ENCODE data around the gene CITED4.

CITED4 gene

DNA sequence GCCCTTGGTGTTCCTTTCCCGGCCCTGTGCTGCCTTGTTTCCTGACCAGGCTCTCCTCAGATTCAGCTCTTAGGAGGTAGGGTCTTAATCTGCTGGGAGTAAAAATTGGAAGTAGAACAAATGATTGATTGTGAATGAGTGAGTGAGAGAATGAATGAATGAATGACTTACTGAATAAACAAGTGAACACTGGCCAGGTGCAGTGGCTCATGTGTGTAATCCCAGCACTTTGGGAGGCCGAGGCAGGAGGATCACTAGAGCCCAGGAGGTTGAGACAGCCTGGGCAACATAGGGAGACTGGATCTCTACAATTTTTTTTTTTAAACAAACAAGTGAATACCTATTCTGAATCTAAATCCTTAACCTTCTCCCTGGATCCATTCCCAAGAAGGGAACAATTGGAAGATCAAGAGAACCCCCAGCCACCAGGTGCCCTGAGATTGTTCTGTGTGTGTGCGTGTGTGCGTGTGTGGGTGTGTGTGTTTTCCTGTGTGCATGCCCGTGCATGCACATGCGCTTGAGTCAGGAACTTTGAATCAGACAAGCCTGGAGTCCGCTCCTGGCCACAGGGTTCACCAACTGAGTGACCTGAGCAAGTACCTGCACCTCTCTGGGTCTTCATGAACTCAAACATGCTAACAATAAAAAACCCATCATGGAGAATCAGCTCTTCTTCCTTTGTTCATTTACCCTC, 24.3 kb upstream of the CITED4 start:
- no peak for DNase-seq (ENCODE audit: low spot score)

GRCh38 chr1:40884055-40884795, 22.1 kb upstream of the CITED4 start:
- DNase-seq (ENCODE audit: low spot score): no peak

DNA sequence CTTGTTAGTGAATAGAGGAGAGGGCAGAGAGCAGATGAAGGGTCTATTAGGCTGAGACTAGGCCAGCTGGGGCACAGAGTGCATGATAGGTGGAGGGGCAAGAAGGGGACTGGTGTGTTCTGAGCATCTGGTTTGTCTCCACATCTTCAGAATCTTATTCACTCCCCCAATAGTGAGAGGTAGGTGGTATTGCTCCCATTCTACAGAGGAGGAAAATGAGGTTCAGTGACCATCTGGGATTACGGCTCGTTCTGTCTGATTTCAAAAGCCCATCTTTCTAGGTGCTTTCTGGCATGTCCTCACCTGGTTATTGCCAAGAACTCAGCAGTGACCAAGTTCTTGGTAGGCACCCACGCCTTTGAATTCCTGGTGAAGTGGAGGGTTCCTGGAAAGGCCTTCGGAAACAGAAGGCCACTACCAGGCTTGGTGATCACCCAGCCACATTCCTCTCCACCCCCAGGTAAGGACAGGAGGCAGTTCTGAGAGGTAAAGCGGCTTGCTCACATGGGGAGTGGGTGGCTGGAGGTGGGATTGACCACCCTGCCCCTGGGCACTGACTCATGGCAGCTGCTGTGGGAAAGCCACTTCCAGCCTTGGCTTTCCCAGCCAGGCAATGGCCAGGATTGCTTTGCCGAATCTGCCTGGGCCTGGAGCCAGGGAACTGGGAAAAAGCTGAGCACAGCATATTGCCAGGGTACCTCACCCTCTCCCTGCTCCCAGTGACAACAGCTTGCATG, 18.8 kb upstream of the CITED4 start:
- DNase-seq (ENCODE audit: low spot score): no peak

DNA sequence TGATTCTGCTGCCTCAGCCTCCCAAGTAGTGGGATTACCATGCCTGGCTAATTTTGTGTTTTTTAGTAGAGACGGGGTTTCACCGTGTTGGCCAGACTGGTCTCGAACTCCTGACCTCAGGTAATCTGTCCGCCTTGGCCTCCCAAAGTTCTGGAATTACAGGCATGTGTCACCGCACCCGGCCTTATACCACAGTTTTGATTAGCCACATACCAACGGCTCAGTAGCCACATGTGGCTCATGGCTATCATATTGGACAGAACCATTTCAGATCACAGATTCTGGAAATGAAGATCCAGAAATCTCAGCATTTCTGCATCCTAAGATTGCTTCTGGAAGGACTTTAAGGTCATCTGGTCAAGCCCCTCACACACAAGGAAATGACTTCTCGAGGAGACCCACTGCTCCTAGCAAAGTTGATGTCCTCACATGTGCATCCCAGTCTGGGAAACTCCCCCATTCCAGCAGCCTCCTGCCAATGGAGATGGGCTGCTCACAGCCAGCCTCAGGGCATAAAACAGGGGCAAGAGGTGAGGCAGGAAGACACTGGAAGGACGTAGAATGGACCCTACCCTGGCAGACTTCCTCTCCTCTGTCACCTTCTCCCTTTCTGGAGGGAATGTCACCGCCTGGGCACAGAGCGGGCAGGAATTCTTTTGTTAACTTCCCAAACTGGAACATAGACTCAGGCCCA, 17.5 kb upstream of the CITED4 start:
- no peak for DNase-seq (ENCODE audit: low spot score)

DNA sequence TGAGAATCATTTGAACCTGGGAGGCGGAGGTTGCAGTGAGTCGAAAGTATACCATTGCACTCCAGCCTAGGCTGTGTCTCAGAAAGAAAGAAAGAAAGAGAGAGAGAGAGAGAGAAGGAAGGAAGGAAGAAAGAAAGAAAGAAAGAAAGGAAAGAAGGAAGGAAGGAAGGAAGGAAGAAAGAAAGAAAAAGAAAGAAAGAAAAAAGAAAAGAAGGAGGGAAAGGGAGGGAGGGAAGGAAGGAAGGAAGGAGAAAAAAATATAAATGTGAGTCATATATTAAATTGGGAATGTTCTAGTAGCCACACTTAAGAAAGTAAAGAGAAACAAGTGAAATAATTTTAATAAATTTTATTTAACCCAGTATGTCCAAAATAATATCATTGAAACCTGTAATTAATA, 16.7 kb upstream of the CITED4 start:
- DNase-seq (ENCODE audit: low spot score): no peak

- peak; percentile 18 for DNase-seq (ENCODE audit: low spot score)
These were observed 15.5 kb upstream of the CITED4 start for GRCh38 chr1:40877698-40878097.

GRCh38 chr1:40876891-40877290, 14.7 kb upstream of the CITED4 start:
- no peak for DNase-seq (ENCODE audit: low spot score)

DNA sequence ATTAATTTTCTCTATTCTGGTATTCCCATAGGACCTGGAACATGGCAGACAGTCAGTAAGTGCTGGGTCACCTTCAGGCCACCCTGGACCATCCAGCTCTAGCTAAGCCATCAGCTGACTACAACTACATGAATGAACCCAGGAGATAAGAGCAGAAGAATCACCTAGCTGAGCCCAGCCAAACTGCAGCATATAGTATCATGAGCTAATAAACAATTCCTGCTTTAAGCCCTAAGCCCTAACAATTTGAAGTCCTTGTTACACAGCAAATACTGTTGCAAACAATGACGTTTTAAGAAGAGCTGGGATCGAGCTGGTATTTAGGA, 14.2 kb upstream of the CITED4 start:
- no peak for DNase-seq (ENCODE audit: low spot score)

DNA sequence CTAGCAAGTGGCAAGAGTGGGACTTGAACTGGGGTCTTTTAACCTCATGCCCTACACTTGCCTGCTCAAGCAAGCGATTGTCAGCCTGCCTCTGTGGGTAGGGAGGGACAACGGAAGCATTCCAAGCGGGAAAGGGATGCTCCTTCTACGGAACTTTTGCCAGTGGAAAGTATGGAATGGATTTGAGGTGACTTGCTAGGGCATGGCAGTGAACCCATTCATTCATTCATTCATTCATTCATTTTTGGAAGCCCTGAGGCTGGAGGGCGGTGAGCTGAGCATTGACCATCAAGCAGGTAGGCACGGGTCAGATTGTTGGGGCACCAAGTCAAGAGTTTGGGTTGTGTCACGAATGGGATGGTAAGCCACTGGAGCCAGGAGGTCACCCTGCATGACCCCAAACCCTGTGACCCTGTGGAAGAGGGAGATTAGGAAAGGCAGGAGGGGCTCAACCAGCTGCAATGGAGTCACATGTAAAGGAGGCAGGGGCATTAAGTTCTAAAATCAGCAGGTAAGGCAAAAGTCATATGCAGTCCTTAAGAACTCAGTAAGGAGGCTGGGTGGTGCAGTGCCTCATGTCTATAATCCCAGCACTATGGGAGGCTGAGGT, 11.8 kb upstream of the CITED4 start:
- DNase-seq (ENCODE audit: low spot score): no peak

- DNase-seq (ENCODE audit: low spot score): no peak
These were observed 10.1 kb upstream of the CITED4 start for GRCh38 chr1:40872276-40872675.

- DNase-seq (ENCODE audit: low spot score): no peak
These were observed 8.1 kb upstream of the CITED4 start for GRCh38 chr1:40870135-40870728.

GRCh38 chr1:40868051-40868723, 6.0 kb upstream of the CITED4 start:
- no peak for DNase-seq (ENCODE audit: low spot score)

GRCh38 chr1:40861224-40862003, 749 bp downstream of the CITED4 start:
- no peak for DNase-seq (ENCODE audit: low spot score)

- DNase-seq (ENCODE audit: low spot score): no peak
These were observed 1.4 kb downstream of the CITED4 start for GRCh38 chr1:40860706-40861223.

DNA sequence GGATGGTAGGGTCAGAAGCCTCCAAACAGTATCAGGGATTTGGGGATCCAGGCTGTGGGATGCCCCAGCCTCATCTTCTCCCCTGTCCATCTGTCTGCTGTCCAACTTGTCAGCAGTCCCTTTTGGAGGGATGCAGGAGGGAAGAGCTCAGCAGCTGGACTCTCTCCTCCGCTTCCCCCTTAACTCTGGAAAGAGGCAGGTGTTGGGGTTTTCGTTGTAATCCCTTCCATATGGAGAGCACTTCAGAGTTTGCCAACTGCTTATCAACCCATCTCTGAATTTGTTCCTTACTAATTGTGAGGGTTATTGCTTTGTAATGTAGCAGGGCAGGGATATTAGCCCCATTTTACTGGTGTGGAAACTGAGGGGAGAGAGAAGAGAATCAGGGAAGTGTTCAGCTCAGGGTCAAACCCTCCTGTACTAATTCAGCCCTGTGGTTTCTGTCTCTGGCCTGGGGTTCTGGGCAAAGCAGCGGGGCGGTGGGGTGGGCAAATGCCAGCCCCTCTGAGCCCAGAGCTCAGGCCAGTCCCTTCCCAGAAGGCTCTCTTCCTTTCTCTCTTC, 3.2 kb downstream of the CITED4 start:
- DNase-seq (ENCODE audit: low spot score): no peak

- no peak for DNase-seq (ENCODE audit: low spot score)
These were observed 4.4 kb downstream of the CITED4 start for GRCh38 chr1:40857737-40858136.

DNA sequence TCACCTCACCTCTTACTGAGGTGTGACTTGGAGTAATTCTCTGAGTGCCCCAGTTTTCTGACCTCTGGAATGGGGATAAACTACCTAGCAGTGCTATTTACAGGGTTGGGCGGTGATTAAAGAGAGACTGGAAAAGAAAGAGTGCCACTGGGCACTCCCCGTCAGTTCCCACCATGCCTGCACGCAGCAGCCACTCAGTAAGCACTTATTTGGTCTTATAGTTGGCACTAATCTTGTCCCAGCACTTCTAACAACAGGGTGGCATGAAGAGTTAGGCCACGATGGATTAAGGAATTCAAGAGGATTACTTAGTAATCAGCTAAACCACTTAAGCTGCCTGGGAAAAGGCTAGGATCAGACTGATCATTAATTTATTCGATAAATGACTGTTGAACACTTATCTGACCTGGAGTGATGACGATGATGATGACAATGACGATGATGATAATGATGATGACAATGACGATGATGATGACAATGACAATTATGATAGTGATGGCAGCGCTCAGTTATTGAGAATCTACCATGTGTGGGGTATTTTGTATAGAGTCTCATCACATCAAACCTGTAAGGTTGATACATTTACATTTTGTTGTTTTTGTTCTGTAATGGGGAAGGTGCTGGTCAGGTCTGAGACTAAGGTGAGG, 5.4 kb downstream of the CITED4 start:
- no peak for DNase-seq (ENCODE audit: low spot score)

- DNase-seq (ENCODE audit: low spot score): no peak
These were observed 6.0 kb downstream of the CITED4 start for GRCh38 chr1:40856116-40856515.

DNA sequence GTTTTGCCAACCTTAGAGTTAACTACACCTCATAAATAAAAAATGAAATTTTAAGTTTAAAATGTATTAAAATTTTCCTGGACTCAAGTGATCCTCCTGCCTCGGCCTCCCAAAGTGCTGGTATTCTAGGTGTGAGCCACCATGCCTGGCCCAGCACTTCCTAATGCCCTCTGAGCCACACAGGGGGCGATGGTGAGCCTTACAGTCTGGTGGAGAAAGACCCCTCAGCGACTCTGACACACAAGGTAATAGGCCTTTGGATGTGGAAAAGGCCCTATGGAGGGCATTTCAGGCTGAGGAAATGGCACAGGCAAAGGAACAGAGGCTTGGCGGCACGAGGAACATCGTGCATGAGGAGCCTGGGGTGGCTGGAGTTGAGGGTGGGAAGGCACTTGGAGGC, 6.7 kb downstream of the CITED4 start:
- DNase-seq (ENCODE audit: low spot score): peak; percentile 22
